Astrocyte (in vitro differentiated cells and primary cell): Measurements from ENCODE around the gene TCAF1.

Experiments used
- EZH2 ChIP-seq: IDR thresholded peaks from 2 replicates; pipeline ENCODE4 v1.6.1; 2012; ENCODE audit warnings: mild to moderate bottlenecking, low read length, inconsistent platforms; ENCODE audit not compliant: insufficient read depth
- TF ChIP-seq, protein P1 (sequence below): IDR thresholded peaks from 2 replicates; pipeline ENCODE4 v1.5.1; 2011; ENCODE audit warnings: low read depth, mild to moderate bottlenecking, inconsistent platforms, low read length, moderate library complexity; ENCODE audit not compliant: insufficient read depth

DNA sequence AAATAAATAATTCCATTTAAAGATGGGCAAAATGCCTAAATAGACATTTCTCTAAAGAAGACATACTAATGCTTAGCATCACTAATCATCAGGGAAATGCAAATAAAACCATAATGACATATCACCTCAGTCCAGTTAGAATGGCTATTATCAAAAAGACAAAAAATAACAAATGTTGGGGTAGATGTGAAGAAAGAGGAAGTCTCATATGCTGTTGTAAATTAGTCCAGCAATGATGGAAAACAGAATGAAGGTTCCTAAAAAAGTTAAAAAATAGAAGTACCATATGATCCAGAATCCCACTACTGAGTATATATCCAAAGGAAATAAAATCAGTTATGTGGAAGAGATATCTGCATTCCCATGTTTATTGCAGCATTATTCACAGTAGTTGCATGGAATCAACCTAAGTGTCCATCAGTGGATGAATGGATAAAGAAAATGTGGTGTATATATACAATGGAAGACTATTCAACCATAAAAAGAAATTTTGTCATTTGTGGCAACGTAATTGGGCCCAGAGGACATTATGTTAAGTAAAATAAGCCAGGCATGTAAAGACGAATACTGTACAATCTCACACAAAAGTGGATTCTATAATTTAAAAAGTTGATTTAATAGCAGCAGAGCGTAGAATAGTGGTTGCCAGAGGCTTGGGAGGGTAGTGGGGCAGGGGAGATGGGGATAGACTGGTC is 52.0 kb downstream of the TCAF1 start:
- TF ChIP-seq, protein P1, sequence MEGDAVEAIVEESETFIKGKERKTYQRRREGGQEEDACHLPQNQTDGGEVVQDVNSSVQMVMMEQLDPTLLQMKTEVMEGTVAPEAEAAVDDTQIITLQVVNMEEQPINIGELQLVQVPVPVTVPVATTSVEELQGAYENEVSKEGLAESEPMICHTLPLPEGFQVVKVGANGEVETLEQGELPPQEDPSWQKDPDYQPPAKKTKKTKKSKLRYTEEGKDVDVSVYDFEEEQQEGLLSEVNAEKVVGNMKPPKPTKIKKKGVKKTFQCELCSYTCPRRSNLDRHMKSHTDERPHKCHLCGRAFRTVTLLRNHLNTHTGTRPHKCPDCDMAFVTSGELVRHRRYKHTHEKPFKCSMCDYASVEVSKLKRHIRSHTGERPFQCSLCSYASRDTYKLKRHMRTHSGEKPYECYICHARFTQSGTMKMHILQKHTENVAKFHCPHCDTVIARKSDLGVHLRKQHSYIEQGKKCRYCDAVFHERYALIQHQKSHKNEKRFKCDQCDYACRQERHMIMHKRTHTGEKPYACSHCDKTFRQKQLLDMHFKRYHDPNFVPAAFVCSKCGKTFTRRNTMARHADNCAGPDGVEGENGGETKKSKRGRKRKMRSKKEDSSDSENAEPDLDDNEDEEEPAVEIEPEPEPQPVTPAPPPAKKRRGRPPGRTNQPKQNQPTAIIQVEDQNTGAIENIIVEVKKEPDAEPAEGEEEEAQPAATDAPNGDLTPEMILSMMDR, result no peak
- TF ChIP-seq EZH2, result no peak
